K562 (cell line): ENCODE data around the gene UBE2H. TPM values are rescaled to one million over a fixed set of nuclear protein-coding genes. Genes with fewer than 3 reads are reported as not detected.

Source experiments
- ARNT ChIP-seq, 2 experiments: fragments of 450-650 bp; IDR thresholded peaks; 2 replicates each; pipeline ENCODE4 v1.6.1; 2016; ENCODE audit warnings: mild to moderate bottlenecking in 1 of 2
- CBX3 ChIP-seq, 2 experiments: IDR thresholded peaks; 1 replicate in 1 of 2; 2 replicates in 1 of 2; pipeline ENCODE4 v1.6.1; 2012; ENCODE audit warnings: inconsistent platforms in 2 of 2, low read length in 2 of 2, borderline replicate concordance in 1 of 2, control low read depth in 1 of 2
- CHCHD3 ChIP-seq: fragments of 250-450 bp; sonication (Bioruptor Pico); IDR thresholded peaks from 2 replicates; pipeline ENCODE4 v2.1.2; 2022; ENCODE audit warnings: mild to moderate bottlenecking
- ELF4 ChIP-seq: fragments of 450-650 bp; formaldehyde crosslinking; IDR thresholded peaks from 2 replicates; pipeline ENCODE4 v1.4.0; 2022; ENCODE audit warnings: missing genetic modification characterization
- FOXK1 ChIP-seq: sonication (generic); formaldehyde crosslinking; IDR thresholded peaks from 2 replicates; pipeline ENCODE4 v1.8.0; 2022; ENCODE audit warnings: missing genetic modification reagents, mild to moderate bottlenecking, borderline replicate concordance
- KHSRP ChIP-seq: fragments of 450-650 bp; IDR thresholded peaks from 2 replicates; pipeline ENCODE4 v1.6.1; 2017
- MBD2 ChIP-seq: sonication (generic); IDR thresholded peaks from 2 replicates; pipeline ENCODE4 v1.6.1; 2016; ENCODE audit warnings: low read depth, borderline replicate concordance
- POLR2A ChIP-seq: fragments of 450-650 bp; conservative IDR thresholded peaks from 2 replicates; pipeline ENCODE4 v1.6.1; 2016
- POLR2B ChIP-seq: fragments of 450-650 bp; IDR thresholded peaks from 2 replicates; pipeline ENCODE4 v1.6.1; 2018; ENCODE audit warnings: low read depth; ENCODE audit not compliant: partially characterized antibody
- POLR3G ChIP-seq: IDR thresholded peaks from 2 replicates; pipeline ENCODE4 v1.6.1; 2011; ENCODE audit not compliant: insufficient read length, insufficient replicate concordance; ENCODE audit errors: extremely low read depth
- RAD51 ChIP-seq: fragments of 450-650 bp; IDR thresholded peaks from 2 replicates; pipeline ENCODE4 v1.7.1; 2016; ENCODE audit warnings: low read depth, mild to moderate bottlenecking, borderline replicate concordance
- RB1 ChIP-seq: fragments of 450-650 bp; IDR thresholded peaks from 2 replicates; pipeline ENCODE4 v1.6.1; 2017; ENCODE audit warnings: low read depth, mild to moderate bottlenecking
- TAL1 ChIP-seq: fragments of 450-650 bp; IDR thresholded peaks from 2 replicates; pipeline ENCODE4 v1.6.1; 2016; ENCODE audit warnings: mild to moderate bottlenecking
- ZNF23 ChIP-seq: fragments of 250-450 bp; sonication (Bioruptor Pico); IDR thresholded peaks from 2 replicates; pipeline ENCODE4 v1.4.0; 2020; ENCODE audit warnings: mild to moderate bottlenecking
- ZNF311 ChIP-seq: fragments of 250-450 bp; sonication (Bioruptor Pico); IDR thresholded peaks from 2 replicates; pipeline ENCODE4 v1.4.0; 2020; ENCODE audit warnings: mild to moderate bottlenecking, moderate library complexity
- ZNF384 ChIP-seq: IDR thresholded peaks from 2 replicates; pipeline ENCODE4 v1.6.1; 2012; ENCODE audit warnings: low read depth, low read length, improper control_type of control experiment
- ZNF444 ChIP-seq: fragments of 250-450 bp; sonication (Bioruptor Pico); IDR thresholded peaks from 2 replicates; pipeline ENCODE4 v1.4.0; 2020; ENCODE audit warnings: mild to moderate bottlenecking, moderate library complexity
- ZNF707 ChIP-seq: fragments of 250-450 bp; sonication (Bioruptor Pico); conservative IDR thresholded peaks from 2 replicates; pipeline ENCODE4 v1.8.0; 2022; ENCODE audit warnings: inconsistent platforms, mild to moderate bottlenecking, moderate library complexity
- polyA plus RNA-seq, 8 experiments: library from polyadenylated mRNA; depleted of rRNA in 4 of 8; stranded (reverse) in 5 of 8; unstranded in 3 of 8; fragments of >200 nt; fragmentation: Nextera tagmentation in 2 of 8; fragmentation: Illumina TruSeq in 1 of 8; extraction: Ambion mirVana in 2 of 8; extraction: Trizol in 1 of 8; gene quantifications; 2 replicates each; pipeline versions ENCODE4 v1.2.1 to v1.2.3, GENCODE V29; 2011 to 2014; ENCODE audit warnings: inconsistent platforms in 1 of 8, missing spikeins in 1 of 8
- total RNA-seq, 7 experiments: library from RNA; depleted of rRNA in 6 of 7; stranded (reverse); fragments of >200 nt in 6 of 7; fragmentation: Illumina TruSeq in 2 of 7; extraction: Trizol in 2 of 7; gene quantifications; 2 replicates each; pipeline versions ENCODE4 v1.2.1 to v1.2.3, GENCODE V29; 2011 to 2021; ENCODE audit warnings: low replicate concordance in 1 of 7
- TF ChIP-seq, protein P1 (sequence below): fragments of 450-650 bp; IDR thresholded peaks from 2 replicates; pipeline ENCODE4 v1.6.1; 2016; ENCODE audit warnings: mild to moderate bottlenecking
- TF ChIP-seq, protein P2 (sequence below): fragments of 250-450 bp; sonication (Bioruptor Pico); IDR thresholded peaks from 2 replicates; pipeline ENCODE4 v1.6.1; 2021; ENCODE audit warnings: mild to moderate bottlenecking
- TF ChIP-seq, protein P3 (sequence below): IDR thresholded peaks from 2 replicates; pipeline ENCODE4 v1.6.1; 2012; ENCODE audit warnings: low read depth, low read length, improper control_type of control experiment, borderline replicate concordance
- TF ChIP-seq, protein P4 (sequence below): fragments of 450-650 bp; formaldehyde crosslinking; IDR thresholded peaks from 2 replicates; pipeline ENCODE4 v1.4.0; 2022; ENCODE audit warnings: missing genetic modification characterization
- TF ChIP-seq, protein P5 (sequence below): sonication (generic); IDR thresholded peaks from 2 replicates; pipeline ENCODE4 v1.6.1; 2016

UBE2H gene
- total and polyA plus RNA-seq, 9 of the 15 experiments (the other 6 are each of a cell fraction or from before 2014, with no cell fraction given) = 6.3 to 33.0 (median 13.3) TPM

DNA sequence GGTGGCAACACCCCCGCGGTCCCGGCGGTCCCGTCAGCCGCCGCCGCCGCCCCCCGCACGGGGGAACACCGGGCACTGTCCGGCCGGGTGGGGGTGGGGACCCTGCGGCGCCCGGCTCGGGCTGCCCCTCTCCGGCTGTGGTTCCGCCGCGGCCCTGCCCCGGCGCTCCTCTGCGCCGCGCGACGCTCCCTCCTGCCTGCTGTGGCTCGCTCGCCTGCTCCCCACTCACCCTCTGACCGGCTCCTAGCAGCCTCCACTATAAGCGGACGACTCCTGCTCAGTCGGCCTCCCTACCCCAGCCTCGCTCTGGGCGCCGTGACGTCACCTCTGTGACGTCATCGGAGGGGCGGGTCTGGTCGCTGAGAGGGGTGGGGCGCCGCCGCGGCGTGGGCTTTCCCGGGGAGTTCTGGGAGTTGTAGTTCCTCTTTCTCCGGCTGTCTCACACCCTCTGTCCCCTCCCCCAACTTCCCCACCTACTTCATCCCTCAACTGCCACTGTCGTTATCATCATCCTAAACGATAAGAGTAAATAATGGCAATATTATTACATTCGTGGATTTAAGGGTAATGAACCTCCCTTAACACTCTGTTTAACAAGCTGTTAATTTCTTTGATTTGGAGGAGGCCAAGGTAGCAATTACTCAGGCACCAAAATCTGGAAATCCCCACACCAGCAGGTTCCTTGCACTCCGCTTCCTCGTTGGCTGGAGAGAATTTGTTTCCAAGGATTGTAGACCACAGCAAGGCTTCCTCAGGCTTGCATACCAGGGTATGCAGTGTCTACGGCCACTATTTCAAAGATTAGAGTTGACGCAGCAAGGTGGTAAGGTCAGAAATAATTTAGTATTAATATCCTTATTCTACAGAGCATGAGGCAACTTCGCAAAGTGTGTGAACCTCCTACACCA is at the start of gene UBE2H (continued):
- TF ChIP-seq ZNF23 (CRISPR knock-in tag) (no peak), KHSRP (peak; percentile 100), TAL1 (peak; percentile 13; the same call in 1 of the 2 replicates), RAD51 (no peak), ZNF384 (no peak), POLR2A (peak; percentile 73), POLR3G (no peak), POLR2B (peak; percentile 71), ZNF444 (no peak), ZNF311 (CRISPR knock-in tag) (peak; percentile 56; the same call in 1 of the 2 replicates), FOXK1 (CRISPR knock-in tag) (no peak), RB1 (peak; percentile 98), ARNT (IDR thresholded peaks at IDR 0.05) (no peak), CBX3 (IDR thresholded peaks at IDR 0.05; ENCODE audit: borderline replicate concordance in 1 of 2, low read length in 2 of 2) (0 out of 3 replicates have a peak, but pooled peaks of 1 of the 2 experiments have one; percentile 18), ZNF707 (CRISPR knock-in tag) (no peak), MBD2 (peak; percentile 72; the same call in 1 of the 2 replicates), ELF4 (CRISPR knock-in tag) (peak; percentile 51; the same call in 1 of the 2 replicates), CHCHD3 (CRISPR knock-in tag) (no peak)
- TF ChIP-seq, protein P1, sequence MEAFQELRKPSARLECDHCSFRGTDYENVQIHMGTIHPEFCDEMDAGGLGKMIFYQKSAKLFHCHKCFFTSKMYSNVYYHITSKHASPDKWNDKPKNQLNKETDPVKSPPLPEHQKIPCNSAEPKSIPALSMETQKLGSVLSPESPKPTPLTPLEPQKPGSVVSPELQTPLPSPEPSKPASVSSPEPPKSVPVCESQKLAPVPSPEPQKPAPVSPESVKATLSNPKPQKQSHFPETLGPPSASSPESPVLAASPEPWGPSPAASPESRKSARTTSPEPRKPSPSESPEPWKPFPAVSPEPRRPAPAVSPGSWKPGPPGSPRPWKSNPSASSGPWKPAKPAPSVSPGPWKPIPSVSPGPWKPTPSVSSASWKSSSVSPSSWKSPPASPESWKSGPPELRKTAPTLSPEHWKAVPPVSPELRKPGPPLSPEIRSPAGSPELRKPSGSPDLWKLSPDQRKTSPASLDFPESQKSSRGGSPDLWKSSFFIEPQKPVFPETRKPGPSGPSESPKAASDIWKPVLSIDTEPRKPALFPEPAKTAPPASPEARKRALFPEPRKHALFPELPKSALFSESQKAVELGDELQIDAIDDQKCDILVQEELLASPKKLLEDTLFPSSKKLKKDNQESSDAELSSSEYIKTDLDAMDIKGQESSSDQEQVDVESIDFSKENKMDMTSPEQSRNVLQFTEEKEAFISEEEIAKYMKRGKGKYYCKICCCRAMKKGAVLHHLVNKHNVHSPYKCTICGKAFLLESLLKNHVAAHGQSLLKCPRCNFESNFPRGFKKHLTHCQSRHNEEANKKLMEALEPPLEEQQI = no peak
- TF ChIP-seq, protein P2, sequence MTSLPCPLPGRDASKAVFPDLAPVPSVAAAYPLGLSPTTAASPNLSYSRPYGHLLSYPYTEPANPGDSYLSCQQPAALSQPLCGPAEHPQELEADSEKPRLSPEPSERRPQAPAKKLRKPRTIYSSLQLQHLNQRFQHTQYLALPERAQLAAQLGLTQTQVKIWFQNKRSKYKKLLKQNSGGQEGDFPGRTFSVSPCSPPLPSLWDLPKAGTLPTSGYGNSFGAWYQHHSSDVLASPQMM (CRISPR knock-in tag) = no peak
- TF ChIP-seq, protein P3, sequence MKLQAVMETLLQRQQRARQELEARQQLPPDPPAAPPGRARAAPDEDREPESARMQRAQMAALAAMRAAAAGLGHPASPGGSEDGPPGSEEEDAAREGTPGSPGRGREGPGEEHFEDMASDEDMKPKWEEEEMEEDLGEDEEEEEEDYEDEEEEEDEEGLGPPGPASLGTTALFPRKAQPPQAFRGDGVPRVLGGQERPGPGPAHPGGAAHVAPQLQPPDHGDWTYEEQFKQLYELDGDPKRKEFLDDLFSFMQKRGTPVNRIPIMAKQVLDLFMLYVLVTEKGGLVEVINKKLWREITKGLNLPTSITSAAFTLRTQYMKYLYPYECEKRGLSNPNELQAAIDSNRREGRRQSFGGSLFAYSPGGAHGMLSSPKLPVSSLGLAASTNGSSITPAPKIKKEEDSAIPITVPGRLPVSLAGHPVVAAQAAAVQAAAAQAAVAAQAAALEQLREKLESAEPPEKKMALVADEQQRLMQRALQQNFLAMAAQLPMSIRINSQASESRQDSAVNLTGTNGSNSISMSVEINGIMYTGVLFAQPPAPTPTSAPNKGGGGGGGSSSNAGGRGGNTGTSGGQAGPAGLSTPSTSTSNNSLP = no peak
- TF ChIP-seq, protein P4, sequence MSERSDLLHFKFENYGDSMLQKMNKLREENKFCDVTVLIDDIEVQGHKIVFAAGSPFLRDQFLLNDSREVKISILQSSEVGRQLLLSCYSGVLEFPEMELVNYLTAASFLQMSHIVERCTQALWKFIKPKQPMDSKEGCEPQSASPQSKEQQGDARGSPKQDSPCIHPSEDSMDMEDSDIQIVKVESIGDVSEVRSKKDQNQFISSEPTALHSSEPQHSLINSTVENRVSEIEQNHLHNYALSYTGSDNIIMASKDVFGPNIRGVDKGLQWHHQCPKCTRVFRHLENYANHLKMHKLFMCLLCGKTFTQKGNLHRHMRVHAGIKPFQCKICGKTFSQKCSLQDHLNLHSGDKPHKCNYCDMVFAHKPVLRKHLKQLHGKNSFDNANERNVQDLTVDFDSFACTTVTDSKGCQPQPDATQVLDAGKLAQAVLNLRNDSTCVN (CRISPR knock-in tag) = 0 out of 2 replicates have a peak, but pooled peaks have one; percentile 65
- TF ChIP-seq, protein P5, sequence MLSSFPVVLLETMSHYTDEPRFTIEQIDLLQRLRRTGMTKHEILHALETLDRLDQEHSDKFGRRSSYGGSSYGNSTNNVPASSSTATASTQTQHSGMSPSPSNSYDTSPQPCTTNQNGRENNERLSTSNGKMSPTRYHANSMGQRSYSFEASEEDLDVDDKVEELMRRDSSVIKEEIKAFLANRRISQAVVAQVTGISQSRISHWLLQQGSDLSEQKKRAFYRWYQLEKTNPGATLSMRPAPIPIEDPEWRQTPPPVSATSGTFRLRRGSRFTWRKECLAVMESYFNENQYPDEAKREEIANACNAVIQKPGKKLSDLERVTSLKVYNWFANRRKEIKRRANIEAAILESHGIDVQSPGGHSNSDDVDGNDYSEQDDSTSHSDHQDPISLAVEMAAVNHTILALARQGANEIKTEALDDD = no peak
